NCI-H1417 treated with DMSO at 0.1 percent for 48 hours (cell line): ENCODE measurements around the gene PRAMEF15.
"Not testable (repeated sequence)": the region's sequence is repeated elsewhere in the genome, so short reads cannot be mapped to it uniquely, and the experiment has no call there.

Source experiments
- DNase-seq: peaks from one replicate; lab custom pipeline; 2025; lab: John Stamatoyannopoulos, UW

PRAMEF15 gene

DNA sequence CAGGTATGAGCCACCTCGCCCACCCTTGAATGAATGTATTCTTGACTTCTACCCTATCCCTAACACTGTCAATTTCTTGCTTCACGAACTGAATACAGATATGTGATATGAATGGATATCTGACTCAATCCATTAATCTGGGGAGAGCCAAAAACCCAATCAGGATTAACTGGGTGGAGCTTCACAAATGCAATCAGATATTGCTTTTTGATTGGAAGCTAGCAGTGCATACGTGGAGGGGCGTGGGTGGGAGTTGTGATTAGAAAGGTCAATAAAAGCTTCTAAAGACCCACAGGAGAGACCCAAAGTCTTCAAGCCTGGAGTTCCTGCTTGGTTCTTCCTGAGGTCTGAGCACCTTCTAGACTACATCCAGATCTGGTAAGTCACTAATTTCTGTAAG, at the start of gene PRAMEF15:
TSS of gene PRAMEF15 (plus strand) at position 301 of the 400 bp plus-strand sequence. CDS start 2,827 bp downstream, outside the sequence.
- not testable (repeated sequence) for DNase-seq

DNA sequence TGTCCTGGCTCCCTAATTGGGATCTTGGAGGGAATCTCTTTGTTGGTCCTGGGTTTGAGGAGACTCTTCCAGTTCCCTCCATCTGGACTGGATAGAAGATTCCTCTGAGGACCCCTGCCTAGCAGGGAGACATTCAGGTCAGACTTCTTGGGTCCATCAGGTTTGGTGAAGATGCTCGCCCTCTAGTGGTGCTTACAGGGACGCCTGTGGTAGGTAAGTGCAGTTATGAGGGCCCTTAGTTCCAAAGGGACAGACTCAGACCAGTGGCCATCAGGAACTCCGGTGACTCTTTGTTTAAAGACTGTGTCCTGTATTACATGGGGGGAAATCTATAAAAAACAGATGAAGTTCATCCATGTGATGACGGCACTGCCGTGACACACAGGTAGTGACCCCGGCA, 38.4 kb upstream of the PRAMEF15 start:
- DNase-seq = not testable (repeated sequence)

DNA sequence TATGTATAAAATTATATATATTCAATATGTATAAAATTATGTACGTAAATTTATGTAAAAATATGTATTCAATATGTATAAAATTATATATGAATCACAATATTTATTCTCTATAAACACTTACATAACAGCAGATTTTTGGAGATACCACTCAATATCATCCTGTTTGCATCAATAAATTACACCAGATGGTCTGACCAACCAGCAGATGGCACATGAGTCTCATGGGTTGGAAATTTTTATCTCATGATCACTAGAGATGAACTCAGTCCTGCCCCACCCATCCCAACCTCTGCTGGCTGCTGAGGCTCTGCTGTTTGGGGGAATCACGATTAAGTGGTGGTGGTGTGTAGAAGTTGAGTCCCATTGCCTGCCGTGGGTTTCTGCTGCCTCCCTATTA, 35.8 kb upstream of the PRAMEF15 start:
- DNase-seq = not testable (repeated sequence)

DNA sequence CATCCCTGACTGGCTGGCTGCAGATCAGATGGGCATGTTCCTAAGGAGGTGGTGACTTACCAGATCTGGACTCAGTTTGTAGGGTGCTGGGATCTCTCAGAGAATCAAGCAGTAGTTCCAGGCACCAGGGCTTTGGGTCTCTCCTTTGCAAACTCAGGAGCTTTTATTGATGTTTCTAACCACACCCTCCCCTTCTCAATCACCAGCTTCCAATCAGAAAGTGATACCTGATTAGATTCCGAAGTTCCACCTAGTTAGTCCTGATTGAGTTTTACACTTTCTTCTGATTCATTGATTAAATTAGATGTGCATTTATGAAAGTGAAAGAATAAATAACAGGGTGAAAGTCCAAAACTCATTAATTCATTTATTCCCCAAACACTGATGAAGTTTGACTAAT, 30.3 kb upstream of the PRAMEF15 start, which contains the start of gene PRAMEF8:
TSS of gene PRAMEF8 (minus strand) at position 101 of the 400 bp plus-strand sequence. CDS start 1,046 bp downstream, outside the sequence.
- not testable (repeated sequence) for DNase-seq

DNA sequence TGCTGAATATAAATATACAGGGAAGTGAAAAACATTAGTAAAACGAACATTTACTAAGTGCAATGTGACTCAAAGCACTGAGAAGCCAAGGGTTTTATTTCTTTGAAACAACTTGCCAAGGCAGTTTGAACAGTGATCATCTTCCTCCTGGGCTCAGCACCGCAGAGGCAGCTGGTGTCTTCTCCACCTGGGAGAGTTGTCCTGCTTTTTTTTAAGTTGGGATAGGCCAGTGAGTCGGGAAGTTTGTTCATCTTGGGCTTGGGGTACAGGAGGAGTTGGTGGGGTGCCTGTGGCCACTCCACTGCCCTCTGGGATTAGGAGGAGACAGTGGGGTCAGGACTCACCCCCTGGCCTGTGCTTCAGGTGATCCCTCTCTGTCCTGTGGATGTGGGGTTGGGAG, 26.4 kb upstream of the PRAMEF15 start:
- DNase-seq = not testable (repeated sequence)

DNA sequence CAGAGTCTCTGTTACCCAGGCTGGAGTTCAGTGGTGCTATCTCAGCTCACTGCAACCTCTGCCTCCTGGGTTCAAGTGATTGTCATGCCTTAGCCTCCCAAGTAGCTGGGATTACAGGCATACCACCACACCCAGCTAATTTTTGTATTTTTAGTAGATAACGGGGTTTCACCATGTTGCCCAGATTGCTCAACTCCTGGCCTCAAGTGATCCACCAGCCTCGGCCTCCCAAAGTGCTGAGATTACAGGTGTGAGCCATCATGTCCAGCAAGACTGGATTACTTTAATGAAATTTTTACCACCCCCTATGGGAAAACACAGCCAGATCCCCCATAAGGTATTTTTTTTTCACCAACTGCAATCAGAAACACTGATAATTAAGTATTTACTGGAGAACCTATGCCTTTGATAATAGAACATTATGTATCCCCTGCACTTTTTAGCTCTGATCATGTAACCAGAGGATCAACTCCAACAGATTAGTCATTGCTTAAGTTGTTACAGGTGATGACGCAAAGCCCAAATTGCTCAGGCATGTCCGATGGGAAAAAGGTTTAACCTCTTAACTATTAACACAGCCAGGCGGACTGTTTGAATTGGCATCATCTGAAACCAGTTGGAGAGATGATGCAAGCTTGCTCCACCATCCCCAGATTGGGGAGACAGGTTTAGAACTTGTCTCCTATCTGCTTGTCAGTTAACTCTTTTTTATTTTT, 18.0 kb upstream of the PRAMEF15 start:
- DNase-seq = not testable (repeated sequence)

DNA sequence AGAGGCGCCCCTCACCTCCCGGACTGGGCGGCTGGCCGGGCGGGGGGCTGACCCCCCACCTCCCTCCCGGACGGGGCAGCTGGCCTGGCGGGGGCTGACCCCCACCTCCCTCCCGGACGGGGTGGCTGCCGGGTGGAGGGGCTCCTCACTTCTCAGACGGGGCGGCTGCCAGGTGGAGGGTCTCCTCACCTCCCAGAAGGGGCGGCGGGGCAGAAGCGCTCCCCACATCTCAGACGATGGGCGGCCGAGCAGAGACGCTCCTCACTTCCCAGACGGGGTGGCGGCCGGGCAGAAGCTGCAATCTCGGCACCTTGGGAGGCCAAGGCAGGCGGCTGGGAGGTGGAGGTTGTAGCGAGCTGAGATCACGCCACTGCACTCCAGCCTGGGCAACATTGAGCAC, 16.7 kb upstream of the PRAMEF15 start:
- DNase-seq = not testable (repeated sequence)

DNA sequence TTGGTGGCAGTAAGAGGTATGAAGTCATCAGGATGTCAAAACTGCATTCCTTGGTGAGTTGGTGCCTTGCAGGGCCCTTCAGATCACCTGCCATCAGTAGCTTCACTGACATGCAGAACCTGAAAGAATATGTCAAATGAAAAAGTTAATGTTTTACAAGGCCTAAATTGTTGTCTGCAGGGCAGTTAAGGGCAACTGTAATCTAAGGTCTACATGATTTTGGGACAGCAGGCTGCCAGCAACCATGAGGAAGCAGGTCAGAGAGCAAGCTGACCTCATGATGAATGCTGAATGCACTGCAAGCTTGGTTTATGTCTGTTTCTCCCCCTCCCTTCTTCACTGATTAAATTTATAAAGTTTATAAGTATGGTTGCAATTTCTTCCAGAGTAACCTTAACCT, 13.2 kb upstream of the PRAMEF15 start:
- DNase-seq = not testable (repeated sequence)

DNA sequence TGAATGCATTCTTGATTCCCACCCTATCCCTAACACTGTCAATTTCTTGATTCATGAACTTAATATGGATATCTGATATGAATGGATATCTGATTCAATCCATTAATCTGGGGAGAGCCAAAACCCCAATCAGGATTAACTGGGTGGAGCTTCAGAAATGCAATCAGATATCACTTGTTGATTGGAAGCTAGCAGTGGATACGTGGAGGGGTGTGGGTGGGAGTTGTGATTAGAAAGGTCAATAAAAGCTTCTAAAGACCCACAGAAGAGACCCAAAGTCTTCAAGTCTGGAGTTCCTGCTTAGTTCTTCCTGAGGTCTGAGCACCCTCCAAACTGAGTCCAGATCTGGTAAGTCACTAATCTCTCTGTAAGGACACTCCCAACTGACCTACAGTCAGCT, 12.1 kb upstream of the PRAMEF15 start, which contains the start of gene PRAMEF33:
TSS of gene PRAMEF33 (plus strand) at position 301 of the 400 bp plus-strand sequence. CDS start 2,416 bp downstream, outside the sequence.
- not testable (repeated sequence) for DNase-seq

DNA sequence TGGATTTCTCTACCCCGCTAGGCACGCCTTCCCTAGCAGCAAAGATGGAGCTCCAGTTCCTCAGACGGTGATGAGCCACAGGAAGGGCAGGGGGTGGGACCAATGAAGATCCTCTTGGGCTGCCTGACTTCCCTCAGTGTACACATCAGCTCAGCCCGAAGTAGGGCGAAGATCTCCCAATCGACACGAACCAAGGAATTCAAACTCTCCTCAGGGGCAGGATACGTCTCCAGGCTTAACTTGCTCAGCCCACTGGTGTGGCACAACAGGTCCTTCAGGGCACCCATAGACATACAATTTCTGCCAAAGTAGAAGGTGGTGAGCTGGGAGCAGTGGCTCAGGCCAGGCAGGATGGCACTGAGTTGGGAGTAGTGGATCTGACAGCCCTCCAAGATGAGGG, 27.1 kb downstream of the PRAMEF15 start:
- DNase-seq = not testable (repeated sequence)

DNA sequence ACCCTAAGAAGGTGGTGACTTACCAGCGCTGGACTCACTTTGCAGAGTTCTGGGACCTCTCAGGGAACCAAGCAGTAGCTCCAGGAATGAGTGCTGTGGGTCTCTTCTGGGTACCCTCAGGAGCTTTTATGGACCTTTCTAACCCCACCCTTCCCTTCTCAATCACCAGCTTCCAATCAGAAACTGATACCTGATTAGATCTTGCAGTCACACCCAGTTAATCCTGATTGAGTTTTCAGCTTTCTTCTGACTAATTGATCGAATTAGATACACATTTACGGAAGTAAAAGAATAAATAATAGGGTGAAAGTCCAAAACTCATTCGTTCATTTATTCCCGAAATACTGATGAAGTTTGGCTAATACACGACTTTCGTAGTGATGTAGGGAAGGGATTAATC, 31.7 kb downstream of the PRAMEF15 start, which contains the start of gene PRAMEF14:
TSS of gene PRAMEF14 (minus strand) at position 101 of the 400 bp plus-strand sequence. CDS start 1,820 bp downstream, outside the sequence.
- DNase-seq = not testable (repeated sequence)

DNA sequence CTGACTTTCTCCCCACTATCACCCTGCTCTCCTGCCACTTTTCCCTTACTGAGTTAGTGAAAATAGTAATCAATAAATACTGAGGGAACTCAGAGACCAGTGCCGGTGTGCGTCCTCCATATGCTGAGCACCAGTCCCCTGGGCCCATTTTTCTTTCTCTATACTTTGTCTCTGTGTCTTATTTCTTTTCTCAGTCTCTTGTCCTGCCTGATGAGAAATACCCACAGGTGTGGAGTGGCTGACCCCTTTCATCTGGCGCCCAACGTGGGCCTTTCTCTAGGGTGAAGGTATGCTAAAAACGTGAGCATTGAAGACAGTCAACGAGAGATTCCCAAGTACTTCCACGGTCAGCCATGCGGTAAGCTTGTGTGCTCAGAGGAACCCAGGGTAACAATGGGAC, 38.1 kb downstream of the PRAMEF15 start:
- not testable (repeated sequence) for DNase-seq

DNA sequence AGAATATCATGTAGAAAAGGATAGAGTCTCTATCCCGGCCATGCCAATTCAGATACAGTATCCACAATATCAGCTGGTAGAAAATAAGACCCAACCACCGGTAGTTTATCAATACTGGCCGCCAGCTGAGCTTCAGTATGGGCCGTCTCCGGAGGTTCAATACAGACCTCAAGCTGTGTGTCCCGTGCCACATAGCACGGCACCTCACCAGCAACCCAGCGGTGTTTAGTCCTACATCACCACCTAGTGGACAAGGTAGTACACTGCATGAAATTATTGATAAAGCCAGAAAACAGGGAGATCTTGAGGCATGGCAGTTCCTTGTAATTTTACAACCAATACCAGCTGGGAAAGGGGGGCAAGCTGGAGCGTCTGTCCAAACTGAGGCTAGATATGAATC, 39.1 kb downstream of the PRAMEF15 start:
- not testable (repeated sequence) for DNase-seq

DNA sequence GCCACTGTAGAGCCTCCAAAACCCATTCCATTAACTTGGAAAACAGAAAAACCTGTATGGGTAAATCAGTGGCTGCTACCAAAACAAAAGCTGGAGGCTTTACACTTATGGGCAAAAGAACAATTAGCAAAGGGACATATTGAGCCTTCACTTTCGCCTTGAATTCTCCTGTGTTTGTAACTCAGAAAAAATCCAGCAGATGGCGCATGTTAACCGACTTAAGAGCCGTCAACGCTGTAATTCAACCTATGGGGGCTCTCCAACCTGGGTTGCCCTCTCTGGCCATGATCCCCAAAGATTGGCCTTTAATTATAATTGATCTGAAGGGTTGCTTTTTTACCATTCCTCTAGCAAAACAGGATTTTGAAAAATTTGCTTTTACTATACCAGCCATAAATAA, 41.4 kb downstream of the PRAMEF15 start:
- DNase-seq = not testable (repeated sequence)

DNA sequence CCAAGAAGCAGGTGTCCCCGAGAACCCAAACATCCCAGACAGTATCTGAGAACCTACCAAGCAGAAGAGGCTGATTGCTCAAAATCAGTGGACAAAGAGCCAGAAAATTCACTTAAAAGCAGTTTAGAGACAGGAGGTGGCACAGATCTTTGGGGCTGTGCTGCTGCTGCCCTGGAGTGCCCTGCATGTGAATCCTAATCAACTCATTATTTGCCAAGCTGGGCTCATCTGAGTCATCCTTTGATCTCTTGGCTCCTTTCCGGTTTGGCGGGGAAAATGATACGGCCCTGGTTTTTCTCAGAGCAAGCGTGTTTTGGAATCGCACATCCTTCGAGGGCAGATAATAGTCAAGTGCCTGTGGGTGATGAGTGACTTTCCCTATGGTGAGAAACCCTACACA, 47.0 kb downstream of the PRAMEF15 start:
- not testable (repeated sequence) for DNase-seq

DNA sequence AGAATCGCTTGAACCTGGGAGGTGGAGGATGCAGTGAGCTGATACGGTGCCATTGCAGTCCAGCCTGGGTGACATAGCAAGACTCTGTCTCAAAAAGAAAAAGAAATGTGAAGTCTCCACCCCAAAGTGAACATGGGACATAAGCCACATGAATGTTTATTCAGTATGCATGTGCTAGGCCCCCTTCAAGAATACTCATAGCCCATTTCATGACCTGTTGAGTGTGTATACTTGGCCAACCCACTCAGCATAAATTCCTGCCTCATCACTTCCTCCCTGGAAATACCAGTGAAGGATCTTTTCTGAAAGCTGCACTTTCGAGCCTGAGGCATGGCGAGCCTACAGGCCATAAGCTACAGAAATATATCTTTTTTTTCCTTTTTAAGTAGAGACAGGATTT, 49.5 kb downstream of the PRAMEF15 start:
- DNase-seq = not testable (repeated sequence)

DNA sequence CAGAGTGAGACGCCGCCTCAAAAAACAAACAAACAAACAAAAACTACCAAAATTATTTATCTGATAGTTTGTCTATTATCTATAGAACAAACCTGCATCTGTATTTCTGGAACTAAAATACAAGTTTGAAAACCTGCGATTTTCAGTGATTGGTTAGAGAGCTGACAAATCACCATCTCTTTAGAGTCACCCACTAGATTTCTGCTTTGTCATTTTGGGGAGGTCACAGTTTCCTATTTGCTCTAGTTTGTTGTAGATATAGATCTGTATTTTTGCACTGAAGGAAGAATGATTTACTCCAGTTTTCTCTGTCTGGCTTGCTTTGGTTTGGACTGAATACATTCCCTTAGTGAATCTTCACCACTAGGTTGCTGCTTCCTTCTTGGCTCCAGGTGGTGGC, 51.2 kb downstream of the PRAMEF15 start:
- not testable (repeated sequence) for DNase-seq

DNA sequence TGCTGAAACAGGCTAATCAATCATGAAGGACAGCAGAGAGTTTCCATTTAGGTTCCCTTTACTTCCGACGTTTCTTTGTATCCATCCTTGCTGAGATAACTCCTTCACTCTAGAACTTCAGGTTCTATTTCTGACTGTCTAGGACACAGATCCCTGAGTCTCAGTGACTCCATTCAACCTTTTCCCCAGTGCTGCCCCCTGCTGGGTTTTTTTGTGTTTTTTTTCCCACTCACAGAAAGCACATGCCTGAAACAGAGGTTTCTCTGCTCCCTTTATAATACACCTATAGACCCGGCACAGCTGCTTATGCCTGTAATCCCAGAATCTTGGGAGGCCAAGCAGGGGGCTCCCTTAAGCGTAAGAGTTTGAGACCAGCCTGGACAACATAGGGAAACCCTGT, 53.2 kb downstream of the PRAMEF15 start:
- not testable (repeated sequence) for DNase-seq
